Inferior parietal cortex (tissue), 1 donor: ENCODE data around the gene ACSL4.

Experiments
- DNase-seq: peaks from one replicate; pipeline ENCODE4 v3.0.0-alpha.2; 2016; ENCODE audit errors: extremely low spot score

ACSL4 gene

DNA sequence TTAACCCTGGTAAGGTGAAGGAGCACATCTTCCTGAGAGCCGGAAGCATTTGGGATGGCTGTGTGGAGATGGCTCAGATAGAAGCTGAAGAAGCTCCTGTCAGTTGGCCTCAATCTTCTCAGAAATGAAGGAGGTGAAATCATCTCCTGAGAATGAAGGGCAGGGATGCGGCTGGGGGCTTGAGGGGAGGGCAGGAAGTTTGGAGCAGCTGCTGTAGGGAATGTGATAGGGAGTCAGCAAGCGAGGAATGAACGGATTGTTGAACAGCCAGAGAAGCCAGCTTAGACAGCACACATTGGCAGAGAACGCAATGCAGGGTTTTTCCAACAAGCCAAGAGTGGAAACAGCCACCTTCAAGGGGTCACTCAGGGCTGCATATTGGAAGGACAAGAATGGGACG, 118.1 kb downstream of the ACSL4 start:
- DNase-seq: no peak

DNA sequence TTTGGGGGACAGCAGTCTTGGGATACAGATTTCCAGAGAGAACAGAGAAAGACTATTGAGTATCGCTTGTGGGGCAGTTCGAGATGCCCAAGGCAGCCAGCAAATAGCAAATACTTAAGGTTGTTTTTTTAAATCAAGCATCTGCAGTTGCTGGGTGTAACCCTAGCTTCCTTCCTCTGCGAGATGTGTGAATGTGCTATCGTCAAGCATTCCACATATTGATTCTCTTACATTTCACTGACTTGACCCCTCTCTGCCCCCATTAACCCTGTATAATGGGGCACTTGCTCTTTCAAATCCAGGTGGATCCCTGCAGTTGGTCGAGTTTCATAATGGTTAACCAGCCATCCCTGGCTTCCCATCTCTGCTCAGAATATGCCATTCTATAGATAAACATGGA, 131.6 kb downstream of the ACSL4 start:
- no peak for DNase-seq

DNA sequence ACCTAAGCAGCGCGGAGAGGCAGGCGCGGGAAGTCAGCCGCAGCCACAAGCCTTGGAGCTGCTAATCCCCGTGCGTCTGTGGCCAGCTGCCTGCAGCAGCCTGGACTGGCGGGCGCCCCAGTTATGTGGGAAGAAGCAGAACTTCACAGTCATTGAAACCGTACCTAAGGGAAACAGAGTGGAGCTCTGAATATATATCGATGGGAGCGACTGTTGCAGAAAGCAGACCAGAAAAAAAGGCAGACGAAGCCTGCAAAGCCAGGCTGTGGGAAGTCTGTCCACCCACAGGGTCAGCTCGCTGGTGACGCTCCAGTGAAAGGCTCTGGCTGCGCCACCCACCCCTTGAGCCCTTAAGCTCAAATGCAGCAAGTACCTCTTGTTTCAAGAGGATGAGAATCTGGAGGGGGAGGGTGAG, 132.8 kb downstream of the ACSL4 start:
- no peak for DNase-seq

DNA sequence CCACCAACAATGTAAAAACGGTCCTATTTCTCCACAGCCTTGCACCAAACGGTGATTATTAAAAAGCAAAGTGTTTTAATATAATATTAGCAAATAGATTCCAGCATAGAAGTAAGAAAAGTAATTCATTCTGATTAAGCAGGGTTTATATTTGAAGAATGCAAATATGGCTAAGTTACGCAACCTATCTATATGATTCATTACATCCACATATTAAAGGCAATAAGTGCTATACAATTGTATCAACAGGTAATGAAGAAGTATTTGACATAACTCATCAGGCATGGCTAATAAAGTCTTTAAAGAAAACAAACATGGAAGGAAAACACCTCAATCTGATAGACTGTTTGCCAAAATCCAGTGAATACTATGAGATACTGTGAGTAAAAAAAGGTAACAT, 137.0 kb downstream of the ACSL4 start:
- no peak for DNase-seq
